Activated CD4-positive, CD25-positive, alpha-beta regulatory T cell treated with anti-CD3 and anti-CD28 coated beads, Interleukin-2, amount 50 U/mL, for 72 hours (primary cell): ENCODE measurements around the gene PDZD4.
A peak's percentile ranks its signal among the peaks of the same experiment; 100 is the strongest.
"Not testable (repeated sequence)": the region's sequence is repeated elsewhere in the genome, so short reads cannot be mapped to it uniquely, and the experiment has no call there.

Source experiments
- DNase-seq: peaks from one replicate; pipeline ENCODE4 v3.0.0; 2021

PDZD4 gene

GRCh38 chrX:153831429-153832150 is 1.2 kb upstream of the PDZD4 start:
- no peak for DNase-seq

- no peak for DNase-seq
Observed at GRCh38 chrX:153830640-153831428, 490 bp upstream of the PDZD4 start.

GRCh38 chrX:153829549-153829798 is 870 bp downstream of the PDZD4 start:
- no peak for DNase-seq

GRCh38 chrX:153828723-153829548 is 1.4 kb downstream of the PDZD4 start:
- DNase-seq = no peak

- no peak for DNase-seq
Observed at GRCh38 chrX:153828308-153828707, 2.0 kb downstream of the PDZD4 start.

GRCh38 chrX:153827903-153828302 is 2.4 kb downstream of the PDZD4 start:
- DNase-seq = no peak

GRCh38 chrX:153827016-153827415 is 3.3 kb downstream of the PDZD4 start:
- no peak for DNase-seq

GRCh38 chrX:153825042-153825441 is 5.3 kb downstream of the PDZD4 start:
- DNase-seq = no peak

- no peak for DNase-seq
Observed at GRCh38 chrX:153824348-153824747, 6.0 kb downstream of the PDZD4 start.

- no peak for DNase-seq
Observed at GRCh38 chrX:153821066-153821465, 9.3 kb downstream of the PDZD4 start.

GRCh38 chrX:153820601-153821000 is 9.7 kb downstream of the PDZD4 start:
- no peak for DNase-seq

- DNase-seq = no peak
Observed at GRCh38 chrX:153819384-153820040, 10.8 kb downstream of the PDZD4 start.

- DNase-seq = peak; percentile 57
Observed at GRCh38 chrX:153818571-153819383, 11.6 kb downstream of the PDZD4 start.

- DNase-seq = not testable (repeated sequence)
Observed at GRCh38 chrX:153818064-153818463, 12.3 kb downstream of the PDZD4 start.

GRCh38 chrX:153816831-153817690 is 13.3 kb downstream of the PDZD4 start:
- DNase-seq = no peak

GRCh38 chrX:153814591-153815315 is 15.6 kb downstream of the PDZD4 start:
- no peak for DNase-seq

GRCh38 chrX:153813161-153813560 is 17.2 kb downstream of the PDZD4 start:
- DNase-seq = no peak

GRCh38 chrX:153812220-153812619 is 18.1 kb downstream of the PDZD4 start:
- DNase-seq = no peak

GRCh38 chrX:153807976-153808375 is 22.4 kb downstream of the PDZD4 start:
- DNase-seq = no peak

- no peak for DNase-seq
Observed at GRCh38 chrX:153806999-153807575, 23.3 kb downstream of the PDZD4 start.
